Suppressor macrophage (primary cell): ENCODE data around the gene LRBA.
"Not testable (repeated sequence)": the region's sequence is repeated elsewhere in the genome, so short reads cannot be mapped to it uniquely, and the experiment has no call there.

ENCODE experiments used
- DNase-seq, 4 experiments: peaks; one replicate each; pipeline ENCODE4 v3.0.0-alpha.2; 2020 to 2022

Gene LRBA

DNA sequence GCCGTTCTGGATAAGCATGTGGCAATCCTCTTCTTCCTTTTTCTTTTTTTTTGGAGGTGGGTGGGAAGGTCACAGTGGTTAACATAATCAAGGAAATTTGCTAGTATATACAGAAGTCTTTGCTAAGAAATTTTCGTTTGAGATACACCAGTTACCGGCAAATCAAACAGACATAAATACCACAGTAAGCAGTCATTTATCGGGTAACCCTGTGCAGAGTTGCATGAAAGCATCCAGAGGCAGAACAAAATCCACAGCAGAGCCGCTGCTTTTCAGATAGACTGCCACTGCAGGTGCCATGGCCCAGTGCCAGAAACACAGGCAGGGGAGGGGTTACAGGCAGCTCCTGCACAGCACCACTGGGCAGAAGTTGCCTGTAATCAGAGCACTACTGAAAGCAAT, 612.2 kb downstream of the LRBA start:
- DNase-seq, result peak; percentile 17 to 56 (median 52)

DNA sequence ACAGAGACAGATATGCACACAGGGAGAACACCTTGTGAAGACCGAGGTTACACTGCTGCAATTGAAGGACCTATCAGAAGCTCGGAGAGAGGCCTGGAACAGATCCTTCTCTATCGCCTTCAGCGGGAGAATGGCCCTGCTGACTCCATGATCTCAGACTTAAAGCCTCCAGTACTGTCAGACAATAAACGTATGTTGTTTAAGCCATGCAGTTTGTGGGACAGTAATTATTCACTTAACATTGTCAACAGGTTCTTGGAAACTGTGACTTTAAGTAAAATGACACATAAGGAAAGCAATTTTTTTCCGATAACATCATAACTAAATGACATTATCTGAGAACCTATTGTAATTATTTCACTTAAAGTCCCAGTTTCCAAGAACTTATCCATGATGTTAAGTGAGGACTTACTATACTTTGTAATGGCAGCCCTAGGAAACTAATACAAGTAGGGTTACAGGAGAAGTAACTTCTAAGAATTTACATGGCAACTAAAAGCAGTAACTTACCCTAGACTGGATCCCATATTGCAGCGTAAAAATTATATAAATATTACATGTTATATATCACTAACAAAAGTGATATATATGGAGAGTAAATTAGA, 613.9 kb downstream of the LRBA start:
- DNase-seq, result no peak

DNA sequence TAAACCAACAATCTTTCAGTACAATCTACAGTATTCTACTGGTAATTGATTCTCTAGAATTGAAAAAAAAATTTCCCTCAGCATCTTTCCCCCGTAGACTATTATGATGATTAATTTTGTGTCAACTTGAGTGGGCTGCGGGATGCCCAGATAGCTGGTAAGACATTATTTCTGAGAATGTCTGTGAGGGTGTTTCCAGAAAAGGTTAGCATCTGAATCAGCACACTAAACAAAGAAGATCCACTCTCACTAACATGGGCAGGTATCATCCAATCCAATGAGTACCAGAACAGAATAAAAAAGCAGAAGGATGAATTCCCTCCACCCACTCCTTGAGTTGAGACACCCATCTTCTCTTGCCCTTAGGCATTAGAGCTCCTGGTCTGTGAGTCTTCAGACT, 619.2 kb downstream of the LRBA start:
- DNase-seq, result peak in 2 of 4 experiments; percentile 12 to 14

DNA sequence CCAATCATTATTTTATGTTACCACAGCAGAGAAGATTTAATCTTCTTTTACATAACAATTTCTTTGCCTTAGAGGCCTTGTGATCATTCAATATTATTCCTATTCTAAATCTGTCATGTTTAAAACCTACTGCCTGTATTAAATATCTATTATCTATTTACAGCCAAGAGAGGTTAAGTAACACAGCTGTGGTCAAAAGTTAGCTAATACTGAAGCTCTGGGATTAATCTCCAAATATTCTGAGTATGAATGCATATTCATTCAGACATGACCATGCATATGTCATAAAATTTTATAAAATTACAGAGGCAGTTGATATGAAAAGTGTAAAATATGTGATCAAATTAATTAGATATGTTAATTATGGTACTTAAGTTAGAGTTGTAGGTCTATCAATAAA, 621.0 kb downstream of the LRBA start:
- DNase-seq, result no peak

DNA sequence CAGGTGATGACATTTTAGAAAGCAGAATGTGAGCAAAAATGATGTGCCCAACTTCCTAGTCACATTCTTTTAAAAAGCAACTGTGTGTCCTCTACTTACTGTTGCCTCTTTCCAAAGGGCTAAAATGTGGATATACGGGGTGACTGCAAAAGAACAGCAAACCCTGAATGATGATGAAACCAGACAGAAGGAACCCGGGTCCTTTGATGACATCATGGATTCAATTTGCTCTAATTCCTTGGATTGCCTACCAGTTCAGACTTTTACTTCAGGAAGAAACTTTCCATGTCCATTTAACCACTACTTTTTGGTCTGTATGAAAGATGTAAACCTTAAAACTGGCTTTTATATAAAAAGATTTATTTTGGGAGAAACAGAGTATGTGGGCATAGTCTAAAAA, 624.0 kb downstream of the LRBA start:
- DNase-seq, result peak in 2 of 4 experiments; percentile 11 to 17

DNA sequence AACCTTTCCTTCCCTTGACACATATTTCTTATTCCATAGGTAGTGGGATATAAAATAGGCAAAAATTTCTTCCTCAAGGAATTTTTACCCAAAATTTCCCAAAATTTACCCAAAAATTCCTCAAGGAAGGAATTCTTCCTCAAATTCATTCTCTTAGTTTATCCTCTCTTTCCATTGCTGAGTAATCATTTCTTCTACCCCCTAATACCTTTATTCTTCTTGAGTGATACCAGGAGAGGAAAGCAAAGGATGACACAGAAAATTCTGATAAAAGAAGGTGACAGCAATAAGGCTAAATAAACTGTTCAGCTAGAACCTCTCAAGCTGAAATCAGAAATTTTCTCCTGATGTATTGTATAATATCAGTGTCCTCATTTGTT, 624.6 kb downstream of the LRBA start:
- no peak for DNase-seq

DNA sequence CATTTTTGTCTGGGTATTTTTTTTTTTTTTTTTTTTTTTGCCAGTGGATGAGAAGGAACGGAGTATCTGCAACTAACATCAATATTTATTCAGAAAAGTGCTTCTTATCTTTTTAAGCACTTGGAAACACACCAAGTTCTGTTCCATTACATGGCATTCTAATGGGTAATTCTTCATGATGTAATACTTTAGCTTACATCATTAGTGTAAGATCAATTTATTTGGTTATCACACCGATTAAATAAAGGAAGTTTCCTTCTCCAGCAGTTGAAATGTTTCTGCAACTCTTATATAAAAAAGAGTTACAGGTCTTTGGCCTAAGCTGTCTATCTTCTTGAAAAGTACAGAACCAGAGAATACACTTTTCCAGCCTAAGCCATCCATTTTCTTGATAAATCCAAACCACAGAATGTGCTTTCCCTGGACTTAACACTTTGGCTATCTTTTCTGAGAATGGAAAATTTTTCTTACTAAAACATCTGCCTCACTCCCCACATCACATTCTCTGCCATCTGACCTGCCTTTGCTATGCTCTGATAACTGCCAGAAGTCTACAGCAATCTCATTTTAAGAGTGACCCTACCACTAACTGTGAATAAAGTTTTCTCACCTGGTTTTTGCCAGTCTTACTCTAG, 625.1 kb downstream of the LRBA start:
- no peak for DNase-seq

DNA sequence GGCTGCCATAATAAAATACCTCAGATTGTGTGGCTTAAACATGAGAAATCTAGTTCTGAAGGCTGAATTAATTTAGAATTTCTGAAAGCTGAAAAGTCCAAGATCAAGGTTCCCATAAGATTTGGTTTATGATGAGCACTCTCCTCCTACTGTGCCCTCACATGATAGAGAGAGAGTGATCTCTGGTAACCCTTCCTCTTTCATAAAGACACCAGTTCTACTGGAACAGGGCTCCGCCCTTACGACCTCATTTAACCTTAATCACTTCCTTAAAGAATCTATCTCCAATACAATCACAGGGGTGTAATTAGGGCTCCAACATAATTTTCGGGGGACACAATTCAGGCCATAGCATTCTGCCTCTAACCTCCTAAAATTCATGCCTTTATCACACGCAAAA, 627.1 kb downstream of the LRBA start:
- peak; percentile 71 to 90 (median 82) for DNase-seq

DNA sequence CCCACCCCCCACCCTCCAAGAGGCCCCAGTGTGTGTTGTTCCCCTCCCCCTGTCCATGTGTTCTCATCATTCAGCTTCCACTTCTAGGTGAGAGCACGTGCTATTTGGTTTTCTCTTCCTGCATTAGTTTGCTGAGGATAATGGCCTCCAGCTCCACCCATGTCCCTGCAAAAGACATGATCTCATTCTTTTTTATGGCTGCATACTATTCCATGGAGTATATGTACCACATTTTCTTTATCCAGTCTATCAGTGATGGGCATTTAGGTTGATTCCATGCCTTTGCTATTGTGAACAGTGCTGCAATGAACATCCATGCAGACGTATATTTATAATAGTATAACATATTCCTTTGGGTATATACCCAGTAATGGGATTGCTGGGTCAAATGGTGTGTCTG, 628.7 kb downstream of the LRBA start:
- not testable (repeated sequence) for DNase-seq

DNA sequence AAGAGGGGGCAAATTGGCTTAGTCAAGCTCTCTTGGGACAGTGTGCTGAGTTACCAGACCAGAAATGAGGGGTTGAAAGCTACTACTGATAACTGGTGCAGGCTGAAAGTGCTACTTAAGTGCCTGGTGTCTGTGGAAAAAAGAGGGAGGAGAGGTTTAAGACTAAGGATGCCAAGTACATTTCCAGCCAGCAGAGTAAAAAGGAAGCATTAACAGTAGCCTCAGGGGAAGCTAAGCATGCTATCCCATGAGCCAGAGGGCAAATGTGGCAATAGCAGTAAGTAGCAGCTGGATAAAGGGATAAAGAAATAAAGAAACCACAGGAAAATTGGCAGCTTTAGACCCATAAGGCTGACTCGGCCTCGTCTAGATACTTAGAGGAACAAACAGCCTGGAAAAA, 629.5 kb downstream of the LRBA start:
- DNase-seq, result peak; percentile 12 to 48 (median 33)

DNA sequence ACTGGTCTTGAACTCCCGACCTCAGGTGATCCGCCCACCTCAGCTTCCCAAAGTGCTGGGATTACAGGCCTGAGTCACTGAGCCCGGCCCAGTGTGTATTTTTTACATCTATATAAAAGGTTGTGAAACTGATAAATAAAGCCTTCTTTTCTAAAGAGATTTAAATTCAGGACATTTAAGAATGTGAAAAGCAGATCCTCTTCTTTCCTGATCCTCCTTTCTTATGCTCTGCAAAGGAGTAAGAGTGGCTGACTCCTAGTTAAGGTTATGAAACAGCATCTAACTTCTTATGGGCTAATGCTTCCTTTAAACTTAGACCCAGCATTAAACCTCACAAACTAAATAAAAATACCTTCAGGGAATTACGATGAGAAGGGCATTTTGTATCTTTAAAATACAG, 630.8 kb downstream of the LRBA start:
- no peak for DNase-seq

DNA sequence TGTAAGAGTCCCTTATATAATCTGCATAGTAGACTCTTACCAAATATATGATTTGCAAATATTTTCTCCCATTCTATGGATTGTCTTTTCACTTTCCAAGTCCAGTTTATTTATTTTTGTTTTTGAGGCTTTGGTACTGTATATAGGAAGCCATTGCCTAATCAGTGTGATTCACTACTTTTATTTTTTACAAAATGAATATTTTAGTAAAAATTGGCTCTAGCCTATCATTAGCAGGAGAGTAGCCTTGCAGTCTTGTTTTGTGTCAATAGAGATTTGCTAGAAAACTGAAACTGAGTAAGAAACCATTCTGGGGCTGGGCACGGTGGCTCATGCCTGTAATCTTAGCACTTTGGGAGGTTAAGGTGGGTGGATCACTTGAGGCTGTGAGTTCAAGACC, 633.1 kb downstream of the LRBA start:
- DNase-seq, result no peak

DNA sequence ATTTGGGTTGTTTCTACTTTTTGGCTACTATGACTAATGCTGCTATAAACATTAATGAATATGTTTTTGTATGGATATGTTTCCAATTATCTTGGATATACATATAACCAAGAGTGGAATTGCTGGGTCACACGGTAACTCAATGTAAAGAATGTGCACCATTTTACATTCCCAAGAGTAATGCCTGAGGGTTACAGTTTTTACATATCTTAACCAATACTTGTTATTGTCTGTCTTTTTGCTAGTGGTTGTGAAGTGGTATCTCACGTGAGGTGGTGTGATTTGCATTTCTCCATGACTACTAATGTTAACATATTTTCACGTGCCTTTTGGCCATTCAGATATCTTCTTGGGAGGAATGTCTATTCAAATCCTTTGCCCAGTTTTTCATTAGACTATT, 633.5 kb downstream of the LRBA start:
- no peak for DNase-seq

DNA sequence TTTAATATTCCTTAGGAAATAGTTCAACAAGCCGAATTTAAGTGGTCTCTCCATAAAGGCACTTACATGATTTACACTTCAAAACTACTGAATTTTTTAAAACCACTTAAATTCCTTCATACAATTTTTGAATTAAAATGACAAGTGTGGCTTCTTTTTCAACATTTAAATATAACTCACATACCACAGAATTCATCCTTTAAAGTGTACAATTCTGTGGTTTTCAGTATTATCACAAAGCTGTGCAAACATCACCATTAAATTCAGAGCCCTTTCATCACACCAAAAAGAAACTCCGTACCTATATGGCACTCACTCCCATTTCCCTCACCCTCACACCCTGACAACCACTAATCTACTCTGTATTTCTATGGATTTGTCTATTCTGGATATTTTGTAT, 634.0 kb downstream of the LRBA start:
- no peak for DNase-seq

DNA sequence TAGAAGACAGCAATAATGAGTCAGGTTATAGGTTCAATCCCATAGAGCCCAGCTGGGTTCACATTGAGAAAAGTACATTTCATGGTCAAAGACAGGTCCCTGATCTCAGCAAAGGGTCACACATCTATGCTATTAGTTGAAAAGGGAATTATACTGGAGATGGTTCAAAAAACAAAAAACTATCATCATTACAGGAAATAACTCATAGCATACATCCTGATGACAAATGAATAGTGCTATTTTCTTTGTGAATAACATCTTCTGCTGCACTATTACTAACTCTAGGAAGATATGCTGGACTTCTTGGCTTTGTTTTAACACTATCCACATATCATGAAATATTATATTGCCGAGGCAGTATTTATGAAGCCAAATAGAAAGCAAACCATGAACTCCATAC, 635.6 kb downstream of the LRBA start:
- no peak for DNase-seq

DNA sequence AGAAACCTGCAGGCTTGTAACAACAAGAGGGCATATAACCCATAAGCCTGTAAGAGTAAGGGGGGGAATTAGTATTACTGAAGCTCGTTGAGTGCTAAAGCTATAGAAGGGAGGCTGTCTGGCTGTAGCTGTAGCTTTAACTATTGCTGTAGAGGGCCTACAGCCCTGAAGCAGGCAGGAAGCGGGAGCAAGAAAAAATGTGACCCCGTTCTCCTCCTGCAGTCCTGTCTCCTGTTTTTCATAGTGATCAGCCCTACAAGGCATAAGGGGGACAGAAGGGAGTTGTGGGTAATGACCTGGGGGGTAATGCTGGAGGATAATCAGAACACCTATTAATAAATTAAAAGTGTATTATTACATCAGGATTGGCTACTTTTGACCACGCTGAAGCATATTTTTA, 640.1 kb downstream of the LRBA start:
- DNase-seq, result no peak

DNA sequence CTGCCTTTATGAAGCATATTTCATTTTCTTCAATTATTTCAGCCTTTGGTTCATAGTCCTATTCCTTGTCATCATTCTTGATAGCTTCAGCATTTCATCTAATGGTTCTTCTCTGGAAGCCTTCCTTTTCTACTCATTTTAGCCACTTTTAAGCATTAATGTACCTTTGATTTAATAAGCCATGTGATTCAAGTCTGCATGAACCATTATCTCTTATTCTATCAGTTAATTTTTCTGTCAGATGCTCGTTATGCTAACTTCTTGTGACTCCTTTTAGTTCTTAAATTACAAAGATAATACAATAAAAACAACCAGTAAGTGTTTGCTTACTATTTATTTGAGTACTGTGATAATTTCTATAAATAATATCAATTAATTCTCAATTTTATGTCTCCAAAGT, 643.2 kb downstream of the LRBA start:
- DNase-seq, result no peak

DNA sequence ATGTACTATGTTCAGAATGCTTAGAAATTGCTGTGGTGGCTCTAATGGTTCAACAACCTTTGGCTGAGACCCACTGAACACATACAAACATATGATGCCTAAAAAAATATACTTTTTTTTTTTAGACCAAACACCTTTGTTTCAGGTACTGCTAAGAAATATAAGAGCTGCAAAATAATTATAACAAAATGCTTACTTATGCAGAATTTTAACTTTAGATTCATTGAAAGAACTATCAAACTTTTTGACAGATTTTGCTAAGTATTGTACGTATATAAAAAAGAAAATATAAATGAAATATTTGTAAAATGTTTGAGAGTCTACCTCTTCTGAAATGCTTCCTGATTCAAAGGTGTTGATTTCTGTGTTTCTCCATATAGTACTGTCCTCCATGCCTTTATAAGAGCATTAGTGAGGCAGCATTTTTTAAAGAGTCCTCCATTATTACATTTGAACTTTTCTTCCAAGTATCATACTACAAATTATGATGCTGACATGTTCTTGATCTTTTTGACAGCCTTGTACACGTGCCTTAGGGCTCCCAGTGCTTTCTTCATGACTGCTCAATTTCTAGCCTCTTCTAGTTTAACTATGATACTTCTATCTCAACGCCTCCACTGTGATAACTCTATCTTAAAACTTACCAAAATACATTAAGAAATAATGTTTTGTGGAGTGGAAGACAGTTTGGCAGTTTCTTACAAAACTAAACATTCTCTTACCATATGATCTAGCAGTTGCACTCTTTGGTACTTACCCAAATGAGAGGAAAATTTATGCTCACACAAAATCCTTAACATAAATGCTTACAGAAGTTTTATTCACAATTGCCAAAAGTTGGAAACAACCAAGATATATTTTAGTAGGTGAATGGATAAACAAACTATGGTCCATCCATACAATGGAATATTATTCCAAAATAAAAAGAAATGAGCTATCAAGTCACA, 645.4 kb downstream of the LRBA start:
- no peak for DNase-seq

DNA sequence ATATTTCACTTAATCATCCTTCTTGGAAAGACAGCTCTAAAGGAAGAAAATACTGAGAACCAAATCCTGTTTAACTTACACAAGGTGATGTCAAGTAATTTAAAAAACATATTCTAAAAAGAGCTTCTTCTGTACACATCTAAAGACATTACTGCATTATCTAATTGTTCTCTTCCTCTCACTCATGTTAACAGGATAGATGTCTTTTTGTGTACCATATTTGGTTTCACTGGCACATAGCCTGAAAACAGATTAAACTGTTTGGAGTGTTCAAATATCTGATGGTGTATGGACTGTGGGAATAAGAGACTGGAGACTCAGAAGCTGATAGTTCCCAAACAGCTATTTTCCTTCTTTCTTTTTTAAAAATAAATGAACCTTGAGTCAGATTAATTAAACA, 646.4 kb downstream of the LRBA start:
- DNase-seq, result no peak

DNA sequence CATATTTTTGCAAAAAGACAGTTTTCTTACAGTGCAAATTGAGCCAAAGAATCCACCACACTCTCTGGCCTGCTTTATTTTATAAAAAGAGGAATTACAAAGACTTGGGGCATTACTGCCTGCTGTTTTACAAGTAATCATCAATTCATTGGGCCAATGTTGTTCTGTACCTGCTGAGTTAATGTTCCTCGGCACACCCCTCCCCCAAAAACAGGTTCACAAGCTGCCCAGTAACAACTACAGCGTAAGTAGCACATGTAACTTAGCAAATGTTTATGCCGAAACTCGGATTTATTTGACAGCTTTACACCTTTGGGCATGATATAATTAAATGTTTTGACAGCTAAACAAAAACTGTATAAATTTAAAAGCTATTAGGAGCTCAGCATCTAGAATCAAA, 647.8 kb downstream of the LRBA start:
- no peak for DNase-seq

DNA sequence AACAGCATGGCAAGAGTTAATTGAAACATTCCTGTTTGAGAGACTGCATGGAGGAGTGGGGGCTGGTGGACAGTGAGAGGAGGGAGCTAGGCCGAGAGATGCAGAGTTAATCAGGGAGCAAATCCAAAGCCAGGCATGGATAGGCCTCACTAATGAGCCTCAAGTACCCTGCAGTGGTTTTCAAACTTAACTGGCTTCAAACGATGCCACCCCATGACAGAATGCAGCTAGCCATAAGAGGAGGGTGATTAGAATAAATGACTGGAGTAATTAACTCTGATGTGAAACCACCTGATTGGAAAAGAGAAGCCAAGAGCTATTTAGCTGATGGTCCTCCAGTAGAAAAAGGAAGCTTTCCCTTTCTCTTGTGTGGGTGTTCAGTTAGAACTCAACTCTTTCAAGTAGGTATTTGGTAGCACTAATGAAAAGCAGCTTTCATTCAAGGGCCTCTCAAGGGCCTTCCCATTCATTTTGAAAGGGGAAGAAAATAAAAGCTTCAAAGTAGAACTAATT, 648.5 kb downstream of the LRBA start:
- DNase-seq, result peak in 2 of 4 experiments; percentile 3 to 17

DNA sequence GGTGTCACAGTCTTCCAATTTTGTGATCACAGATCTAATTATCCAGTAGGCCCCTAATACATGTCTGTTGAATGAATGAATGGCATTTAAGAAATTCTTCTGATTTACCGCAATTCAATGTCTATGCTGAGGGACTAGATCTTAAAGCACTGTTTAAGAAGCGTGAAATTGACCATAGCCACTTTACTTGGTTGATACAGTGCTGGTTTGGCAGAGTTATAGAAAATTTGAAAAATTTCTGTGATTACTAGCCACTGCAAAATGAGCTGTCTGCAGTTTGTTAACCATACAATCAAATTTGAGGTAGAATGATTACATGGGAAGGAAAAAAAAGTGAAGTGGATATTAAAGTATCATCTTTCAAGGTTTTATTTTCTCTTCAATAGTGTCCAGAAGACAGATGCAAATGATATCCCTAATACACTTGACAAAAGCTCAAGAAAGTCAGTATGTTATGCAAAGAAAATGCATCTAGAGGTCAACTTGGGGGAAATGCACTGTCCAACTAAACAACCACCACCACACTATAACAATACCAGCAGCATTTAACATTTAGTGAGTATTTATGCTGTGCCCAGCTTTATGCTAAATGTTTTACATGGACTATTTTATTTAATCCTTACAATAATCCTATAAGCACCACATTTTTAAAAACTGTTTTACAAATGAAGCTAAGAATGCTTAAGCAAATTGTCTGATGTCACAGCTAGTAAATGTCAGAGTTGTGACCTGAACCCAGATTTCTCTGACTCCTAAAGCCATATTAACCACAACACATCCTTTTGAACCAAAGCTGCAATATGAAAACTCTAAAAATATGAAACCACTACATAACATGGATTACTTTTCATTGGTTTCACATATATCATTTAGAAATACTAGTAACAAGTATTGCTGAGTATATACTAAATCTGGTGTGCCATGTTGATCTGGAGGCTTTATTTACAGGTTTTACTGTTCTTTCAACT, 651.1 kb downstream of the LRBA start:
- no peak for DNase-seq
